Spleen (tissue), 11 donors: ENCODE data around the gene SLC29A1. TPM values are rescaled to one million over a fixed set of nuclear protein-coding genes. Genes with fewer than 3 reads are reported as not detected.
"Not testable (repeated sequence)": the region's sequence is repeated elsewhere in the genome, so short reads cannot be mapped to it uniquely, and the experiment has no call there.

ENCODE experiments used
- DNase-seq: peaks from one replicate; pipeline ENCODE4 v3.0.0-alpha.2; 2020
- H3K27ac ChIP-seq, 8 donors: fragments of 200-600 bp; sonication (generic) in 7 of 8; 1 replicate in 4 of 8; 2 replicates in 4 of 8; pipeline versions ENCODE4 v1.5.0 to v1.8.0; 2016 to 2021; ENCODE audit warnings: inconsistent platforms in 4 of 8, mild to moderate bottlenecking in 4 of 8, moderate library complexity in 1 of 8
- H3K27me3 ChIP-seq, 7 donors: fragments of 200-600 bp; sonication (generic) in 6 of 7; replicated peaks in 1 of 7; 1 replicate in 4 of 7; 2 replicates in 3 of 7; pipeline versions ENCODE4 v1.5.0 to v1.8.0; 2016 to 2021; ENCODE audit warnings: inconsistent platforms in 3 of 7, mild to moderate bottlenecking in 1 of 7
- H3K36me3 ChIP-seq, 6 donors: fragments of 200-600 bp; sonication (generic) in 5 of 6; 1 replicate in 4 of 6; 2 replicates in 2 of 6; pipeline versions ENCODE4 v1.5.0 to v1.8.0; 2016 to 2021; ENCODE audit warnings: inconsistent platforms in 2 of 6
- H3K4me1 ChIP-seq, 6 donors: fragments of 200-600 bp; sonication (generic) in 5 of 6; 1 replicate in 3 of 6; 2 replicates in 3 of 6; pipeline versions ENCODE4 v1.5.0 to v1.8.0; 2016 to 2021; ENCODE audit warnings: inconsistent platforms in 3 of 6
- H3K4me3 ChIP-seq, 8 donors: fragments of 200-600 bp; sonication (generic) in 7 of 8; 1 replicate in 4 of 8; 2 replicates in 4 of 8; pipeline versions ENCODE4 v1.5.0 to v1.8.0; 2016 to 2021; ENCODE audit warnings: inconsistent platforms in 4 of 8, mild to moderate bottlenecking in 4 of 8, moderate library complexity in 2 of 8
- H3K9me3 ChIP-seq, 8 donors: fragments of 200-600 bp; sonication (generic) in 7 of 8; 1 replicate in 4 of 8; 2 replicates in 4 of 8; pipeline versions ENCODE4 v1.5.0 to v1.8.0; 2016 to 2021; ENCODE audit warnings: inconsistent platforms in 4 of 8
- POLR2A ChIP-seq, 3 donors: fragments of 450-650 bp; IDR thresholded peaks; one replicate each; pipeline ENCODE4 v1.5.1; 2017; ENCODE audit warnings: antibody characterized with exemption in 3 of 3, mild to moderate bottlenecking in 1 of 3
- POLR2AphosphoS5 ChIP-seq, 3 donors: sonication (generic); formaldehyde crosslinking; IDR thresholded peaks; one replicate each; pipeline ENCODE4 v1.5.1; 2017; ENCODE audit warnings: antibody characterized with exemption in 3 of 3
- WGBS, 5 donors: extraction: QIAGEN DNeasy Blood & Tissue Kit in 3 of 5; methylation state at CpG; one replicate each; pipeline versions ENCODE4 v1.1.5 to v1.1.7; 2013 to 2018; 5-methylcytosine and 5-hydroxymethylcytosine counted together
- intact Hi-C: fragments of 100-400 bp; cut with DNase I; formaldehyde crosslinking; loops from one replicate; pipeline ENCODE4 v1.15.0; 2023; ENCODE audit warnings: low total_unique reads
- polyA plus RNA-seq, 3 donors: library from polyadenylated mRNA; stranded (reverse); fragments of 200-250 nt; gene quantifications; one replicate each; pipeline ENCODE4 v1.2.1, GENCODE V29; 2013
- total RNA-seq, 7 donors: library from RNA; depleted of rRNA in 3 of 7; stranded (reverse); fragments of >200 nt in 3 of 7; fragmentation: NEBNext Ultra II Directional in 4 of 7; extraction: Animal tissue kit (Norgen Biotek cat#: 25700) in 4 of 7; gene quantifications; one replicate each; pipeline versions ENCODE4 v1.1.0 to v1.2.1, GENCODE V29; 2016 to 2021
- TF ChIP-seq, protein P1 (sequence below), 11 experiments: fragments of 200-600 bp in 7 of 11; fragments of 450-650 bp in 4 of 11; sonication (generic) in 4 of 11; IDR thresholded peaks in 8 of 11; conservative IDR thresholded peaks in 3 of 11; 1 replicate in 7 of 11; 2 replicates in 4 of 11; pipeline versions ENCODE4 v1.4.0 to v1.8.0; 2016 to 2021; ENCODE audit warnings: antibody characterized with exemption in 11 of 11, inconsistent platforms in 4 of 11, mild to moderate bottlenecking in 1 of 11
- donor health status: healthy with polysubstance abuse.
- donor health status: DM: no; HTN: no; CAD: no; lungs with moderate emphysema.
- donor health status: DM: no; HTN: no; CAD: no.
- donor health status: Bipolar disorder and iron deficiency.
- donor health status: healthy.
- donor health status: DM: no; HTN: no; CAD: no.
- donor health status: DM: yes; HTN: yes; CAD: no.

Gene SLC29A1
- total and polyA plus RNA-seq, 10 donors: 8.5 to 49.4 (median 30.4) TPM

DNA sequence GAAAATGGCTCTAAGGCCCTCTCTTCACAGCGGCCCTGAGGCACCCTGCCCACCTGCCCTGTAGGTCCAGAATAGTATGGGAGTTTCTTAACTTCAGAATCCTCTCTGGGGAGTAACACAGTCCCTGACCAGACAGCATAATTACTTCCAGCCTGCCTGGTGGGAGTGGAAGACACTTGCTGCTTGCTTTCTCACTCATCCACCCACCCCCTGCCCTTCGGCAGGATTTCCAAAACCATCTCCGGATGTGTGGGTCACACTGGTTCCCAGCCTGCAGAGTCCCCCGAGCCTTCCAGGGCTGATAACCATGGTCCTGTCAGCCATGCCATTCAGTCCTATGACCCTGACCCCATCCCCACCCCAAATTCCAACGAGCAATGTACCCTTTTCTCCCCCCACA, 5.4 kb downstream of the SLC29A1 start:
- H3K4me1 ChIP-seq: peaks cover 6 to 61% (median 30%) of the 10 kb centered on the region in 6 donors
- H3K27me3 ChIP-seq: no peaks in the 10 kb centered on the region
- no peak overlapping the region for H3K27ac ChIP-seq
- H3K4me3 ChIP-seq: no peak overlapping the region
- H3K9me3 ChIP-seq: no peaks in the 10 kb centered on the region
- DNase-seq: no peak
- TF ChIP-seq POLR2AphosphoS5 (IDR thresholded peaks at IDR 0.05) (no peak), POLR2A (IDR thresholded peaks at IDR 0.05) (no peak)
- WGBS, 5 donors: 78 to 94% (median 82%) methylated on average over 5 of the region's 5 CpGs
- H3K36me3 ChIP-seq: peaks cover 0 to 42% (median 0%) of the 10 kb centered on the region in 6 donors
- intact Hi-C loops: no loop called here

DNA sequence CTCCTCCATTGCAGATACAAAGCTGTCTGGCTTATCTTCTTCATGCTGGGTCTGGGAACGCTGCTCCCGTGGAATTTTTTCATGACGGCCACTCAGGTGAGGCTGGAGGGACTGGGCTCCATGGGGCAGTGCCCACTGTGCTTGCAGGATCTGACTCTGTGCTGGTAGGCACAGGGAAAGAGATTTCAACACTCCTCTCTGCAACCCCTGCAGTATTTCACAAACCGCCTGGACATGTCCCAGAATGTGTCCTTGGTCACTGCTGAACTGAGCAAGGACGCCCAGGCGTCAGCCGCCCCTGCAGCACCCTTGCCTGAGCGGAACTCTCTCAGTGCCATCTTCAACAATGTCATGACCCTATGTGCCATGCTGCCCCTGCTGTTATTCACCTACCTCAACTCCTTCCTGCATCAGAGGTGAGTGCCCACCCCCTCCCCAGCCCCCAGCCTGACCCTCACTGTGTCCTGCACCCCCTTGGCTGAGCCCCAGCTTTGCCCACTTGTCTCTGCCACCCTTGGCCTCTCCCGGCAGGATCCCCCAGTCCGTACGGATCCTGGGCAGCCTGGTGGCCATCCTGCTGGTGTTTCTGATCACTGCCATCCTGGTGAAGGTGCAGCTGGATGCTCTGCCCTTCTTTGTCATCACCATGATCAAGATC, 6.1 kb downstream of the SLC29A1 start:
- TF ChIP-seq POLR2A (IDR thresholded peaks at IDR 0.05) (no peak), POLR2AphosphoS5 (IDR thresholded peaks at IDR 0.05) (peak in 1 of 3 donors; percentile 33)
- TF ChIP-seq, protein P1, sequence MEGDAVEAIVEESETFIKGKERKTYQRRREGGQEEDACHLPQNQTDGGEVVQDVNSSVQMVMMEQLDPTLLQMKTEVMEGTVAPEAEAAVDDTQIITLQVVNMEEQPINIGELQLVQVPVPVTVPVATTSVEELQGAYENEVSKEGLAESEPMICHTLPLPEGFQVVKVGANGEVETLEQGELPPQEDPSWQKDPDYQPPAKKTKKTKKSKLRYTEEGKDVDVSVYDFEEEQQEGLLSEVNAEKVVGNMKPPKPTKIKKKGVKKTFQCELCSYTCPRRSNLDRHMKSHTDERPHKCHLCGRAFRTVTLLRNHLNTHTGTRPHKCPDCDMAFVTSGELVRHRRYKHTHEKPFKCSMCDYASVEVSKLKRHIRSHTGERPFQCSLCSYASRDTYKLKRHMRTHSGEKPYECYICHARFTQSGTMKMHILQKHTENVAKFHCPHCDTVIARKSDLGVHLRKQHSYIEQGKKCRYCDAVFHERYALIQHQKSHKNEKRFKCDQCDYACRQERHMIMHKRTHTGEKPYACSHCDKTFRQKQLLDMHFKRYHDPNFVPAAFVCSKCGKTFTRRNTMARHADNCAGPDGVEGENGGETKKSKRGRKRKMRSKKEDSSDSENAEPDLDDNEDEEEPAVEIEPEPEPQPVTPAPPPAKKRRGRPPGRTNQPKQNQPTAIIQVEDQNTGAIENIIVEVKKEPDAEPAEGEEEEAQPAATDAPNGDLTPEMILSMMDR (IDR thresholded peaks at IDR 0.05 in 8 of 11, conservative IDR thresholded peaks at IDR 0.05 in 3 of 11): no peak
- Histone ChIP-seq H3K27ac (no peak overlapping the region), H3K27me3 (no peaks in the 10 kb centered on the region), H3K9me3 (no peaks in the 10 kb centered on the region), H3K36me3 (peaks cover 0 to 42% (median 0%) of the 10 kb centered on the region in 6 donors), H3K4me3 (no peak overlapping the region), H3K4me1 (peaks cover 0 to 61% (median 27%) of the 10 kb centered on the region in 6 donors)
- WGBS, 5 donors: 68 to 83% (median 72%) methylated on average over 9 to 11 of the region's 11 CpGs
- intact Hi-C loops: loop anchor here (10.0 kb wide), 2 partner anchors 55 to 135 kb away; no protein-coding TSS in a partner anchor
- no peak for DNase-seq

DNA sequence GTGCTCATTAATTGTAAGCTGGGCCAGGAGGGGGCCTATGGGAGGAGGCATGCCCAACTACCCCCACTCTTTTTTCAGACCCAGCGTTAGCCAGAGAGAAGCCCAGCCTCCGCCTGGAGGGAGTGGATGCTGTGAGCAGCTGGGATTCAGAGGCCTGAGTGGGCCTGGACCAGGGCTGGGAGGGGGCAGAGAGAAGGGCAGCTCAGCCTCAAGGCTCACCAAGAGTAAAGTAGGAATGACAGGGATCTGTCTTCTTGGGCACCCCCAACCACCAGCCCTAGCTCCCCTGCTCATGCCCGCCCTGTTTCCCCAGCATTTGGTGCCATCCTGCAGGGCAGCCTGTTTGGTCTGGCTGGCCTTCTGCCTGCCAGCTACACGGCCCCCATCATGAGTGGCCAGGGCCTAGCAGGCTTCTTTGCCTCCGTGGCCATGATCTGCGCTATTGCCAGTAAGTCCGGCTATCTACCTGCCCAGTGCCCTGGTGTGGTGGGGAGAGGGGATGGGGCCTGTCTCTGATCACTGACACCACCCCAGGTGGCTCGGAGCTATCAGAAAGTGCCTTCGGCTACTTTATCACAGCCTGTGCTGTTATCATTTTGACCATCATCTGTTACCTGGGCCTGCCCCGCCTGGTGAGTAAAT, 6.8 kb downstream of the SLC29A1 start:
- Histone ChIP-seq H3K27ac (no peak overlapping the region), H3K4me1 (peaks cover 0 to 63% (median 25%) of the 10 kb centered on the region in 6 donors), H3K4me3 (no peak overlapping the region), H3K9me3 (no peaks in the 10 kb centered on the region), H3K27me3 (no peaks in the 10 kb centered on the region), H3K36me3 (peaks cover 0 to 42% (median 0%) of the 10 kb centered on the region in 6 donors)
- TF ChIP-seq POLR2A (IDR thresholded peaks at IDR 0.05) (no peak), POLR2AphosphoS5 (IDR thresholded peaks at IDR 0.05) (no peak)
- TF ChIP-seq, protein P1 (IDR thresholded peaks at IDR 0.05 in 8 of 11, conservative IDR thresholded peaks at IDR 0.05 in 3 of 11): no peak
- 94 to 99% (median 96%) methylated on average over 10 of the region's 10 CpGs for WGBS, 5 donors
- DNase-seq: no peak
- intact Hi-C loops: loop anchor here (10.0 kb wide), 2 partner anchors 55 to 135 kb away; no protein-coding TSS in a partner anchor

DNA sequence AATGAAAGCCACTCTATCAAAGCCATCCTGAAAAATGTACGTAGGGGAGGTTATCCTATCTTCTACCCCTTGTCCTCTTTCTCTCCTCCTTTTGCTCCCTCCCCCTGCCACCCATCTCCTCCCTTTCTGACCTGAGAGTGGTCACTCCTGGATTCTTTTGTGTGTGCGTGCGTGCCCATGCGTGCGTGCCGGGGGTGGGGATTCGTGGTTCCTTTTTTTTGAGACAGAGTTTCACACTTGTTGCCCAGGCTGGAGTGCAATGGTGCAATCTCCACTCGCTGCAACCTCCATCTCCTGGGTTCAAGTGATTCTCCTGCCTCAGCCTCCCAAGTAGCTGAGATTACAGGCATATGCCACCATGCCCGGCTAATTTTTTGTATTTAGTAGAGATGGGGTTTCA, 8.0 kb downstream of the SLC29A1 start:
- H3K27me3 ChIP-seq, H3K4me3 ChIP-seq, H3K9me3 ChIP-seq, DNase-seq, H3K27ac ChIP-seq: not testable (repeated sequence)
- H3K36me3 ChIP-seq: peaks cover 0 to 42% (median 0%) of the 10 kb centered on the region in 6 donors
- 73 to 84% (median 79%) methylated on average over 9 of the region's 9 CpGs for WGBS, 5 donors
- intact Hi-C loops: loop anchor here (10.0 kb wide), 2 partner anchors 57 to 137 kb away; no protein-coding TSS in a partner anchor
- H3K4me1 ChIP-seq: peaks cover 0 to 63% (median 21%) of the 10 kb centered on the region in 6 donors
